NCI-H82 treated with DMSO at 0.1 percent for 48 hours (cell line): ENCODE measurements around the gene ST8SIA1.
"Not testable (repeated sequence)": the region's sequence is repeated elsewhere in the genome, so short reads cannot be mapped to it uniquely, and the experiment has no call there.

ENCODE experiments used
- DNase-seq: peaks from one replicate; lab custom pipeline; 2025; ENCODE audit not compliant: unreplicated experiment; lab: John Stamatoyannopoulos, UW

Gene ST8SIA1

GRCh38 chr12:22334410-22335100 is at the start of gene ST8SIA1:
Gene ST8SIA1 (minus strand): TSS chr12:22334707. CDS start chr12:22334232, 475 bp downstream.
- DNase-seq, result peak; percentile 24

- DNase-seq, result no peak
Measured at GRCh38 chr12:22380031-22380430, 45.5 kb upstream of the ST8SIA1 start.

GRCh38 chr12:22377731-22378496 is 43.4 kb upstream of the ST8SIA1 start:
- no peak for DNase-seq

- DNase-seq, result not testable (repeated sequence)
Measured at GRCh38 chr12:22376596-22377150, 42.2 kb upstream of the ST8SIA1 start.

GRCh38 chr12:22374508-22374907 is 40.0 kb upstream of the ST8SIA1 start:
- DNase-seq, result no peak

- DNase-seq, result no peak
Measured at GRCh38 chr12:22372277-22372837, 37.9 kb upstream of the ST8SIA1 start.

- no peak for DNase-seq
Measured at GRCh38 chr12:22366181-22366580, 31.7 kb upstream of the ST8SIA1 start.

- no peak for DNase-seq
Measured at GRCh38 chr12:22361785-22362184, 27.3 kb upstream of the ST8SIA1 start.

GRCh38 chr12:22360774-22361173 is 26.3 kb upstream of the ST8SIA1 start:
- no peak for DNase-seq

- no peak for DNase-seq
Measured at GRCh38 chr12:22357531-22357930, 23.0 kb upstream of the ST8SIA1 start.

GRCh38 chr12:22356231-22356630 is 21.7 kb upstream of the ST8SIA1 start:
- DNase-seq, result no peak

GRCh38 chr12:22355011-22355580 is 20.6 kb upstream of the ST8SIA1 start:
- no peak for DNase-seq

- no peak for DNase-seq
Measured at GRCh38 chr12:22353615-22354325, 19.3 kb upstream of the ST8SIA1 start.

- DNase-seq, result no peak
Measured at GRCh38 chr12:22350886-22351285, 16.4 kb upstream of the ST8SIA1 start.

- no peak for DNase-seq
Measured at GRCh38 chr12:22348208-22348607, 13.7 kb upstream of the ST8SIA1 start.

- DNase-seq, result no peak
Measured at GRCh38 chr12:22340143-22340542, 5.6 kb upstream of the ST8SIA1 start.

GRCh38 chr12:22339691-22340090 is 5.2 kb upstream of the ST8SIA1 start:
- no peak for DNase-seq

GRCh38 chr12:22335794-22336166 is 1.3 kb upstream of the ST8SIA1 start:
- DNase-seq, result no peak

- DNase-seq, result no peak
Measured at GRCh38 chr12:22333713-22334409, 646 bp downstream of the ST8SIA1 start.

- no peak for DNase-seq
Measured at GRCh38 chr12:22333186-22333712, 1.3 kb downstream of the ST8SIA1 start.
